GM21786 (cell line): Measurements from ENCODE around the gene MUC6.

Source experiments
- ATAC-seq: cut with Tn5 transposase; IDR thresholded peaks from one replicate; pipeline ENCODE4 v1.9.1; 2021; ENCODE audit not compliant: unreplicated experiment

Gene MUC6

DNA sequence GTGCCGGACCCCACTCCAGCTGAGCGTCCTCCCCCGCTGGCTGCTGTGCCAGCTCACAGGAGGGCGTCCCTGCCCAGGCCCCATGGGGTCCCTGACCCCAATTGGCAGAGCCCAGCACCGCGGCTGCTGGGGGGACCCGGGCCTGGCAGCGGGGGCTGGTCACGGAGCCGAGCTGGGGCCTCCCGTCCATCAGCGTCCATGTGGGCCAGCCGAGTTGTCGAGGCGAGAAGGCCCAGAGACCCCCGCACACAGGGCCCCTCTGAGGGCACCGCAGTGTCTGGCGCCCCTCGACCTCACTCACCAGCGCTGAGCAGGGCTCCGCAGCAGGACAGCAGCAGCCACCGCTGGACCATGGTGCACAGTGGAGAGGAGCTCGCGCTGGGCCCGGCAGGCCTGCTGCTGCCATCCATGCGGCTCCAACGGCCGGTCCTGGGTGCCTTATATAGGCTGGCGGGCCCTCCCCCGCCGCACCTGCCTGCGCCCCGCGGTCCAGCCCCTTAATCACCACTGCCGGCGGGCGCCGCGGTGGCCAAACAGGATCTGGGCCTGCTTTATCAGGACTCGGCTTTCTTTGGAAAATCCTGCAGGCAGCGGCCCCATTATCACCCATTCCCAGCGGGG is at the start of gene MUC6:
MUC6 (minus strand) TSS at position 416 of the 621 bp plus-strand sequence; CDS start at position 353, 63 bp downstream.
- no peak for ATAC-seq

- no peak for ATAC-seq
These were observed 49.1 kb upstream of the MUC6 start for GRCh38 chr11:1085440-1086170.

GRCh38 chr11:1084561-1085439 is 48.3 kb upstream of the MUC6 start:
- ATAC-seq = no peak

DNA sequence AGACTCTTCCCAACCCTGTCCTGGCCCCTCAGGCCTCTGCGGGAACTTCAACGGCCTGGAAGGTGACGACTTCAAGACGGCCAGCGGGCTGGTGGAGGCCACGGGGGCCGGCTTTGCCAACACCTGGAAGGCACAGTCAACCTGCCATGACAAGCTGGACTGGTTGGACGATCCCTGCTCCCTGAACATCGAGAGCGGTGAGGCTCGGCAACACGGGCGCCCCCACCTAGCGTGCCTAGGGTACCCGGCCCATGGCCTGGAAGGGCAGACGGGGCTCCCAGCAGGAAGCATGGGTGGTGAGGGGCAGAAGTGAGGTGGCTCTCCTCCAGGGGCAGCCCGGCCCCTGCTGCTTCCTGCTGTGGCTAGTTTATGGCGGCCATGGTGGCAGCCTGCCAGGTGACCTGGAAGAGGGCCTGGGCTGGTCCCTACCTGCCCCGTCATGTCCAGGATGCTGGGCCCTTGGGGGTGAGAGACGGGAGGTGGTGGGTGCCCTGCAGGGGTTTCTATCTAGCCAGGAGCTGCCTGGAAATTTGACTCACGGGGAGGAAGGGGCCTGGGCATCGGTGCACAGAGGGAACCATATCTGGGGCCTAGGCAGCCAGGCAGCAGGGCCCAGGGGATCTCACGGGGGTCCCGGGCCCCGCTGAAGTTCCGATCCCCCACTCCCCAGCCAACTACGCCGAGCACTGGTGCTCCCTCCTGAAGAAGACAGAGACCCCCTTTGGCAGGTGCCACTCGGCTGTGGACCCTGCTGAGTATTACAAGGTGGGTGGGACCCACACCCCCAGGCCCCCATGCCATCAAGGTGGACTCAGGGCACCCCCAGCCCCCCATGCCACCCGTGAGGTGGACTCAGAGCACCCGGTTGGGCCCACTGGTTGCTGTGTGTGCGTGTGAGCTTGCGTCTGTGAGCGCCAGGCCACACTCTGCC is 47.4 kb upstream of the MUC6 start:
- no peak for ATAC-seq

DNA sequence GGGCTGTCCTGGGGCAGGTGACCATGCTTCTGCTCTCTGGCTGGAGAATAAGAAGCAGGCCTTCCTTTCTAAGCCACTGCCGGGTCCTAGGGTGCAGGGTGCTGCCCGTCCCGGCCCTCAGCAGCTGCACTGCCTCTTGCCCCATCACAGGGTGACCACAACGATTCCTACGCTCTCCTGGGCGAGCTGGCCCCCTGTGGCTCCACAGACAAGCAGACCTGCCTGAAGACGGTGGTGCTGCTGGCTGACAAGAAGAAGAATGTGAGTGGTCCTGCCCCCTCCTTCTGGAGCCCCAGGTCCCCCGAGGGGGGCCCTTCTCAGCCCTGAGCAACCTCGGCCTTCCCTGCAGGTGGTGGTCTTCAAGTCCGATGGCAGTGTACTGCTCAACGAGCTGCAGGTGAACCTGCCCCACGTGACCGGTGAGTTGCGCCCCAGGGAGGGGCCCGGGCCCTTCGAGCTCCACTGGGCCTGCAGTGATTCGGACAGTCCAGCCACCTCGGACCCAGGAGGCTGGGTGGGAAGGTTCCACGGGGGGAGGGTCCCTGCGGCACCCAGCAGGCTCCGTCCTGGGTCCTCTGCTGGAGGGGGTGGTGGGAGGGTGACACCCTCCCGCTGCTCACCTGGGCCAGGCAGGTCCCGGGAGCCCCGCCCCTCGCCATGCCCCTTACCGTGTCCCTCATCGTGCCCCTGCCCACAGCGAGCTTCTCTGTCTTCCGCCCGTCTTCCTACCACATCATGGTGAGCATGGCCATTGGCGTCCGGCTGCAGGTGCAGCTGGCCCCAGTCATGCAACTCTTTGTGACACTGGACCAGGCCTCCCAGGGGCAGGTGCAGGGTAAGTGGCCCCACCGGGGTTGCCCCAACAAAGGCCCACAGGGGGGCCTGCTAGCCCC is 46.5 kb upstream of the MUC6 start:
- no peak for ATAC-seq

- ATAC-seq = no peak
These were observed 45.8 kb upstream of the MUC6 start for GRCh38 chr11:1082346-1082727.

DNA sequence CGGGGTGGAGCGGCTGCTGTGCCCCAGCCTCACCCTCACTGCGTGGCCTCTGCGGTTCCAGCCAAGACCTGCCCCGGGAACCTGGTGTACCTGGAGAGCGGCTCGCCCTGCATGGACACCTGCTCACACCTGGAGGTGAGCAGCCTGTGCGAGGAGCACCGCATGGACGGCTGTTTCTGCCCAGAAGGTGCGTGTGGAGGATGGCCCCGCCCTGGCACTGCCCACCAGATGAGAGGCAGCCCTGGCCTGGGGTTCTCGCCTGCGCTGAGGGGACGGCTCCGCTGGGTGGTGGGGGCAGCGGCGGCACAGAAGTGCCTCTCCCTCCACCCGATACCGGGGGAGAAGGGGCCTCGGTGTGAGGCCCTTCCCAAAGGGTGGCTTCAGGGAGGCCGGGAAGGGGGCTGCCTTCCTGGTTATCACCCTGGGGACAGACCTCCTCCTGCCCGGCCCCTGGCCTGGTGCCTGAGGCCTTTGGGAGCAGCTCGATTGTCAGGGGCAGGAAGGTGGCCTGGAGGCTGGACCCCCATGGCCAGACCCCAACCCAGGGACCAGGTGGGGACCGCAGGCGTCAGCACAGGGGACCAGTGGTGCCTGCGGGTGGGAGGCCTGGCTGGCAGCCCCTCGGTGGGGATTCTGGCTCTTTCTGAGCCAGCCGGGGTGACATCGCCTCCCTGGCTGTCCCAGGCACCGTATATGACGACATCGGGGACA is 45.2 kb upstream of the MUC6 start:
- ATAC-seq = no peak

- no peak for ATAC-seq
These were observed 41.7 kb upstream of the MUC6 start for GRCh38 chr11:1078191-1078601.

DNA sequence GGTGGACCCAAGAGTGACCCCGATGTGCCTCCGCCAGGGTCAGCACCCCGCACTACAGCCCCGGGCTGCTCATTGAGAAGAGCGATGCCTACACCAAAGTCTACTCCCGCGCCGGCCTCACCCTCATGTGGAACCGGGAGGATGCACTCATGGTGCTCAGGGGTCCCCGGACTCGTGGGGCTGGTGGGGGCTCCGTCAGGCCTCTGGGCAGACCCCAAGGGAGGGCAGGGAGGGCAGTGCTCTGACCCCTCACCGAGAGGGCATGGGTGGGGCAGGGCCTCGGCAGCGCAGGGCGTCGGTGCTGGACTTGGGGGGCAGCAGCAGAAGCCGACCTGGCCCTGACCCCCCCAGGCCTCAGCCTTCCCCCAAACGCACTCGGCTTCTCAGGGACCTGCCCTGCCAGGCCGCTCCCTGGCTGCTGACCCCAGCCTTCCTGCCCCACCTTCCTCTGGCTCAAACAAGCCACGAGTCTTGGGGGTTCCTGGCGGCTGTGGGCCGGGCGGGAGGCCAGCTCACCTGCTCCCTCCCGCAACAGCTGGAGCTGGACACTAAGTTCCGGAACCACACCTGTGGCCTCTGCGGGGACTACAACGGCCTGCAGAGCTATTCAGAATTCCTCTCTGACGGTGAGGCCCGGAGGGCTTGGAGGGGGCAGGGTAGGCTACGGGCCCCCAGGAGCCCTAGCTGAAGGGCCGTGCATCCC is 41.0 kb upstream of the MUC6 start:
- no peak for ATAC-seq

DNA sequence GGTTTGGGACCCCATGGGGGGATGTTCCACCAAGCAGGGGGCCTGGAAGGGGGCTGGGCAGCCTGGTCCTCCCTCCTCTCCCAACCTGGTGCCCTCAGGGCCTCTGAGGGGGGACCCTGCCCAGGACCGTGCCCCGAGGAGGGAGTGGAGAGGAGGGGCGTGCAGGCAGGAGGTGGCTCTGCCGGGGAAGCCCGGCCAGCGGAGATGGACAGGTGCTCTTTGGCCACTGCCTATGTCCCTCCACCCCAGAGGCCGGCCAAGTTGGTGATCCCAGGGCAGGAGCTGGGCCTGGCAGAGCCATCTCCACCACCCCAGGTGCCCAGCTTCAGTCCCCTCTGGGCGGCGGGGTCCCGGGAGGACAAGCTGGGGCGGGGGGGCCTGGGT is 40.5 kb upstream of the MUC6 start:
- no peak for ATAC-seq

- no peak for ATAC-seq
These were observed 39.6 kb upstream of the MUC6 start for GRCh38 chr11:1076061-1076665.

- no peak for ATAC-seq
These were observed 38.9 kb upstream of the MUC6 start for GRCh38 chr11:1075341-1075911.

DNA sequence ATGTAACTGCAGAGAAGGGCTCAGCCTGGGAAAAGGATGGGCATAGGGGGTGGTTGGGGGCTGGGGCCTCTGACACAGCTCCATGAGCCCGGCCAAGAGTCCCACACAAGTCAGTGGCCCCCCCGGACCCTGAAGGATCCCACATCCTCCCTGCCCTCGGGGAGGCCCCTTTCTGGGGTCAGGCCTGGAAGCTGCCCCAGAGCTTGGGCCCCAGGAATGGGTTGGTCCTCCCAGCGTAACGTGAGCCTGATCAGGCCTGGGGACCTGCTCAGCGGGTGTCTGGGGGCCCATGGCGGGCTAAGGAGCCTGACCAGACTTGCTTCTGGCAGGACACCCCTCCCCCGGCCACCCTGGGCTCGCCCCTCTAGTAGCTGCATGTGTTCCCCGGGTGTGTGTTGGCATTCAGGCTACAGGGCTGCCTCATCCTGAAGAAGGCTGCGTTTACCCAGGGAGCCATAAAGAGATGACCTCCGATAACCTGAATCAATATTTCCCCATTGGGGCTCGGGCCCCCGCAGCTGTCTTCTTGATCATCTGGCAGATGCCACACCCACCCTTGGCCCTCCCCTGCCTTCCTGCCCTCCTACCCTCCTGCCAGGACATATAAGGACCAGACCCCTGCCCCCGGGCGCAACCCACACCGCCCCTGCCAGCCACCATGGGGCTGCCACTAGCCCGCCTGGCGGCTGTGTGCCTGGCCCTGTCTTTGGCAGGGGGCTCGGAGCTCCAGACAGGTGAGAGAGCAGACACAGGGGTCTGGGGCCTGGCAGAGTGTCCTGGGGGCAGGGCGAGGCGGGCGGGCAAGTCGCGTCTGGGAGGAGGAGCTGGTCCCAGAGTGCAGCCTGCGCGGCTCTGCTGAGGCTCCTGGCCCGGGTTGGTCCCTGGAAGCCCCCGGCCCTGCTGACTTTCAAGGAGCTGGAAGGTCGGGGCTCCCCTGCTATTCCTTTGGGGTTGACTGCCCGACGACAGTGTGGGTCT is 38.0 kb upstream of the MUC6 start, which contains the start of gene MUC2:
MUC2 (plus strand) TSS at position 631 of the 978 bp plus-strand sequence.
- no peak for ATAC-seq

DNA sequence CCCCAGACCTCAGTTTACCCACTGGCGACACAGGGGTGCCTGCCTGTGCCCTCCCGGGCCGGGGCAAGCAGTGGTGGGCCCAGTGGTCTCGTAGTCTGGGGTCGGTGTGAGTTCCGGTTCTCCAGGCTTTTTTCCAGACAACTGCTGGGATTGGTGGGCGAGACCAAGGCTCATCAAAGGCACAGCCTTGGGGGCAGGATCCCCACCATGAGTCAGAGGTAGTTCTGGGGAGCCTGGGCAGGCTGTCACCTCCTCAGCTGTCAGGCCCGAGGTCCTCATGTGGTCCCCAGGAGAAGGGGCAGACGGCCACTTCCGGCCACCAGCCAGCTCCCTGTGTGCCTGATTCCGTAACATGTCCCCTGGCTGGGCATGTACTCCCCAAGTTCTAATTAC is 37.3 kb upstream of the MUC6 start:
- no peak for ATAC-seq

- no peak for ATAC-seq
These were observed 36.8 kb upstream of the MUC6 start for GRCh38 chr11:1073261-1073724.

DNA sequence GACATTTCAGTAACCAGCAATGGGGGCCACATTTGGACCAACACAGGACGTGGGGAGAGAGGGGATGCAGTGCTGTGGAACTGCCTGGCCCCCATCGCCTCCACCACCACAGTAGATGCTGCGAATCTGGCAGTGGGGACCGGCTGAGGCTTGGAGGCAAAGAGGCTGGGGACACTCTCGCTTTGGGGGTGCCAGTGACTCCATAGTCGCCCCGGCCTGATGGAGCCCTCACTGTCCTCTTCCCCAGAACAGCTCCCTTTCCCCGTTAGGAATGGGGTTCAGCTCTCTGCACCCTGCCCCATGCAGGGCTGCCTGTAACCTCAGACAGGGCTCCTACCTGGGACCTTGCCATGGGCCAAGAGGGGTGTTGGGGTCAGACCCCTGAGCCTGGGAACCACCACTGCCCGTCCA is 36.3 kb upstream of the MUC6 start:
- ATAC-seq = no peak
